Measurements from ENCODE around the gene PPP2R5B.
"Not testable (repeated sequence)": the region's sequence is repeated elsewhere in the genome, so short reads cannot be mapped to it uniquely, and the experiment has no call there.

PPP2R5B gene

DNA sequence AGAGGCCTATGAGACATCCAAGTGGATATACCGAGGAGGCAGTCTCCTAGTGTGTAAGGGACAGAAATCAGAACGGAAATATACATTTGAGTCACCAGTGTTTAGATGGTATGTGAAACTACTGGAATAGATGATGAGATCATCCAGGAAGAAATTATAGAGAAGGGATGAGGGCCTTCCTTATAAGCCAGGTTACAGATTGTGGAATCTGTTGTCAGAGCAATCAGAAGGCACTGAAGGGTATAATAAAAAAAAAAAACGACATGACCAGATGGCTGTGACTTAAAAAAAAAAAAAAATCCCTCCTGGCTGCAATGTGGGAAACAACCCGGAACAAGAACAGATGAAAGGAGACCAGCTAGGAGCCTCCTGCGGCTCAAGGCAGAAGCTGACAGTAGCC lies 44.7 kb downstream of the PPP2R5B start:
- Histone ChIP-seq H3K4me3 (ENCODE audit: insufficient read length, low read depth) (no peak overlapping the region), H3K36me3 (ENCODE audit: insufficient read depth, insufficient read length, low read length) (no peaks in the 10 kb centered on the region), H3K4me1 (ENCODE audit: insufficient read depth, insufficient read length) (no peaks in the 10 kb centered on the region), H3K9me3 (ENCODE audit: insufficient read depth, low read length) (no peaks in the 10 kb centered on the region), H3K9ac (ENCODE audit: insufficient read length, low read depth) (no peak overlapping the region), H3K27me3 (ENCODE audit: insufficient read depth, insufficient read length) (no peaks in the 10 kb centered on the region)
- no peak for TF ChIP-seq SUZ12 (IDR thresholded peaks at IDR 0.05; ENCODE audit: extremely low read depth, insufficient read depth, insufficient read length)
- TF ChIP-seq ZNF274 (IDR thresholded peaks at IDR 0.05; ENCODE audit: low read depth, low read length) = no peak
- no peak for TF ChIP-seq YY1 (IDR thresholded peaks at IDR 0.05; ENCODE audit: insufficient read depth, insufficient read length)
- DNase-seq (ENCODE audit: low read depth, low spot score) = no peak

- Histone ChIP-seq H3K4me1 (ENCODE audit: insufficient read depth, insufficient read length) (no peaks in the 10 kb centered on the region), H3K9ac (ENCODE audit: insufficient read length, low read depth) (no peak overlapping the region), H3K36me3 (ENCODE audit: insufficient read depth, insufficient read length, low read length) (no peaks in the 10 kb centered on the region), H3K9me3 (ENCODE audit: insufficient read depth, low read length) (no peaks in the 10 kb centered on the region), H3K4me3 (ENCODE audit: insufficient read length, low read depth) (no peak overlapping the region), H3K27me3 (ENCODE audit: insufficient read depth, insufficient read length) (no peaks in the 10 kb centered on the region)
- no peak for DNase-seq (ENCODE audit: low read depth, low spot score)
- TF ChIP-seq SUZ12 (IDR thresholded peaks at IDR 0.05; ENCODE audit: extremely low read depth, insufficient read depth, insufficient read length) (no peak), ZNF274 (IDR thresholded peaks at IDR 0.05; ENCODE audit: low read depth, low read length) (no peak), YY1 (IDR thresholded peaks at IDR 0.05; ENCODE audit: insufficient read depth, insufficient read length) (no peak)
Observed at GRCh38 chr11:64970731-64971151, 46.3 kb downstream of the PPP2R5B start.

DNA sequence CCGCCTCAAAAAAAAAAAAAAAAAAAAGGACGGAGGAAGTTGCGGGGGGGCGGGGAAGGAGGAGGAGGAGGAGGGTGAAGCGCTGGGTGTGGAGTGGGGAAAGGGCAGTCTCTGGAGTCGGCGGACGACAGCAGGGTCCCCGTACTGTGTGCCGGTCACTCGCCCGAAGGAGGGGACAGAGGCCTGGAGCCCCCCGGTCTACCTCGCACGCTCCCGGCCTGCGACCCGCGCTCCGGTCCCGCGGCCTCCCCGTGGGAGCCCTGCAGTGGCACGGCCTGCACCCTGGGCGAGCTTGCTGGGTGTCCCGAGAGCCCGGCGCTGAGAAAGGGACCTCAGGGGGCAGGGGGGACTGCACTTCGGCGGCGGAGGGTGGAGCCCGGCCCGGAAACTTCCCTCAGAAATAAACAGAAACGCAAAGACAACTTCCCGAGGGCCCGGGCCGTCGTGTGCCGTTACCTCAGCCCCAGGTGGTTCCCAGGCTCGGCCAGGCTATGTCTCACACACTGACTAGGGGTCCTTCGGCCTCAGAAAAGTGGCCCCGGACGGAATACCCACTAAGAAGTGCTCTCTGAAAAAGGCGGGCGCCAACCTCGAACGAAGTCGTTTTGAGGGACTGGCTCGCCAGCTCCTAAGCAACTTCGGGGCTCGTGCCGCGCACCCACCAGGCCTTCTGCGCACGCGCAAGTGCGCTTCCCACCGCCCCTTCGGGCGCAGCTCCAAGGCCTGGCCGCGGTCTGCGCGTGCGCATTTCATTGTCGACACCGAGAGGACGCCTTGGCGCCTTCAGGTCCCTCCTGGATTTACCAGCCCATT lies 47.1 kb downstream of the PPP2R5B start, which contains the start of gene MAJIN:
Gene MAJIN, minus strand, starts transcription at position 688 of the 813 bp plus-strand sequence. CDS start 12,703 bp downstream, outside the sequence.
- DNase-seq (ENCODE audit: low read depth, low spot score) = no peak
- TF ChIP-seq YY1 (IDR thresholded peaks at IDR 0.05; ENCODE audit: insufficient read depth, insufficient read length) (no peak), ZNF274 (IDR thresholded peaks at IDR 0.05; ENCODE audit: low read depth, low read length) (no peak), SUZ12 (IDR thresholded peaks at IDR 0.05; ENCODE audit: extremely low read depth, insufficient read depth, insufficient read length) (no peak)
- no peak within 1 kb of the TSS for H3K9ac ChIP-seq (ENCODE audit: insufficient read length, low read depth)

DNA sequence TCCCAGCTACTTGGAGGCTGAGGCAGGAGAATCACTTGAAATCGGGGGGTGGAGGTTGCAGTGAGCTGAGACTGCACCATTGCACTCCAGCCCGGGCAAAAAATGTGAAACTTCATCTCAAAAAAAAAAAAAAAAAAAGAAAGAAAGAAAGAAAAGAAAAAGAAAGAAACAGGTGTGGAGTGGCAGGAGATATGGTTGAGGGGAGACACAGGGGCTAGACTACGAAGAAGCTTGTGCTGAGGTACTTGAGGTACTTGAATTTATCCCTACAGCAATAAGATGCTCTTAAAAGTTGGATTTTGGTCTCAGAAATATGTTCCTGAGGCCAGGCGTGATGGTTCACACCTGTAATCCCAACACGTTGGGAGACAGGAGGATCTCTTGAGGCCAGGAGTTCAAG lies 49.6 kb downstream of the PPP2R5B start:
- peaks cover 3% of the 10 kb centered on the region for H3K4me1 ChIP-seq (ENCODE audit: insufficient read depth, insufficient read length)
- H3K27me3 ChIP-seq (ENCODE audit: insufficient read depth, insufficient read length) = no peaks in the 10 kb centered on the region
- no peak for TF ChIP-seq YY1 (IDR thresholded peaks at IDR 0.05; ENCODE audit: insufficient read depth, insufficient read length)
- no peak for TF ChIP-seq SUZ12 (IDR thresholded peaks at IDR 0.05; ENCODE audit: extremely low read depth, insufficient read depth, insufficient read length)
- TF ChIP-seq ZNF274 (IDR thresholded peaks at IDR 0.05; ENCODE audit: low read depth, low read length) = no peak
- no peak for DNase-seq (ENCODE audit: low read depth, low spot score)
- H3K9ac ChIP-seq (ENCODE audit: insufficient read length, low read depth) = no peak overlapping the region
- H3K36me3 ChIP-seq (ENCODE audit: insufficient read depth, insufficient read length, low read length) = no peaks in the 10 kb centered on the region
- H3K4me3 ChIP-seq (ENCODE audit: insufficient read length, low read depth) = no peak overlapping the region
- H3K9me3 ChIP-seq (ENCODE audit: insufficient read depth, low read length) = no peaks in the 10 kb centered on the region

More for the DNA sequence above, 47.1 kb downstream of the PPP2R5B start, which contains the start of gene MAJIN:
- no peaks in the 10 kb centered on the region for H3K4me1 ChIP-seq (ENCODE audit: insufficient read depth, insufficient read length)
- H3K27me3 ChIP-seq (ENCODE audit: insufficient read depth, insufficient read length) = no peaks in the 10 kb centered on the region
- H3K4me3 ChIP-seq (ENCODE audit: insufficient read length, low read depth) = no peak within 1 kb of the TSS
- H3K9me3 ChIP-seq (ENCODE audit: insufficient read depth, low read length) = no peaks in the 10 kb centered on the region
- H3K36me3 ChIP-seq (ENCODE audit: insufficient read depth, insufficient read length, low read length) = no peaks in the 10 kb centered on the region

- DNase-seq (ENCODE audit: low read depth, low spot score) = no peak
- no peaks in the 10 kb centered on the region for H3K36me3 ChIP-seq (ENCODE audit: insufficient read depth, insufficient read length, low read length)
- H3K27me3 ChIP-seq (ENCODE audit: insufficient read depth, insufficient read length) = no peaks in the 10 kb centered on the region
- TF ChIP-seq YY1 (IDR thresholded peaks at IDR 0.05; ENCODE audit: insufficient read depth, insufficient read length) (no peak), SUZ12 (IDR thresholded peaks at IDR 0.05; ENCODE audit: extremely low read depth, insufficient read depth, insufficient read length) (no peak), ZNF274 (IDR thresholded peaks at IDR 0.05; ENCODE audit: low read depth, low read length) (no peak)
- no peak overlapping the region for H3K9ac ChIP-seq (ENCODE audit: insufficient read length, low read depth)
- H3K9me3 ChIP-seq (ENCODE audit: insufficient read depth, low read length) = no peaks in the 10 kb centered on the region
- H3K4me3 ChIP-seq (ENCODE audit: insufficient read length, low read depth) = no peak overlapping the region
- H3K4me1 ChIP-seq (ENCODE audit: insufficient read depth, insufficient read length) = peaks cover 3% of the 10 kb centered on the region
Observed at GRCh38 chr11:64976651-64977050, 52.2 kb downstream of the PPP2R5B start.

DNA sequence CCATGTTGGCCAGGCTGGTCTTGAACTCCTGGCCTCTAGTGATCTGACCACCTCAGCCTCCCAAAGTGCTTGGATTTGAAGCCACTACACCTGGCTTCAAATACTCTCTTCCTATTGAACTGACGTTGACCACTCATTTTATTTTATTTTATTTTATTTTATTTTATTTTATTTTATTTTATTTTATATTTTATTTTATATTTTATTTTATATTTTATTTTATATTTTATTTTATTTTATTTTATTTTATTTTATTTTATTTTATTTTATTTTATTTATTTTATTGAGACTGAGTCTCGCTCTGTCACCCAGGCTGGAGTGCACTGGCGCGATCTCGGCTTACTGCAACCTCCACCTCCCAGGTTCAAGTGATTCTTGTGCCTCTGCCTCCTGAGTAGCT lies 58.9 kb downstream of the PPP2R5B start:
- not testable (repeated sequence) for DNase-seq (ENCODE audit: low read depth, low spot score)

More for the DNA sequence above, 58.9 kb downstream of the PPP2R5B start:
- not testable (repeated sequence) for H3K4me1 ChIP-seq (ENCODE audit: insufficient read depth, insufficient read length); H3K27me3 ChIP-seq (ENCODE audit: insufficient read depth, insufficient read length); H3K4me3 ChIP-seq (ENCODE audit: insufficient read length, low read depth); H3K36me3 ChIP-seq (ENCODE audit: insufficient read depth, insufficient read length, low read length); H3K9ac ChIP-seq (ENCODE audit: insufficient read length, low read depth); H3K9me3 ChIP-seq (ENCODE audit: insufficient read depth, low read length)

Measured in NT2/D1 (cell line).